A549 (cell line): Measurements from ENCODE around the gene TRIM17. TPM values are rescaled to one million over a fixed set of nuclear protein-coding genes. Genes with fewer than 3 reads are reported as not detected.

Experiments
- ATAC-seq, 2 experiments: fragments of 200-7000 bp in 1 of 2; fragments of >200 bp in 1 of 2; cut with Nextera tagmentation in 1 of 2; cut with Tn5 transposase in 1 of 2; 3 replicates each; pipeline versions ENCODE4 v1.8.0 to v1.9.1; 2018 to 2020; ENCODE audit warnings: mild to moderate bottlenecking in 1 of 2, moderate library complexity in 1 of 2
- CTCF ChIA-PET: fragments of 300-600 bp; sonication (Branson Sonifier 250); formaldehyde crosslinking; extraction: SDS; loops from one replicate; lab custom pipeline; 2021; ENCODE audit warnings: antibody characterized with exemption, inconsistent platforms; lab: Yijun Ruan, JAX
- POLR2A ChIA-PET: fragments of 350-600 bp; formaldehyde crosslinking; extraction: SDS; loops from one replicate; lab custom pipeline; 2021; ENCODE audit warnings: antibody characterized with exemption, inconsistent platforms; lab: Yijun Ruan, JAX
- DNase-seq, 2 experiments: peaks; one replicate each; pipeline versions ENCODE4 v3.0.0 to v3.0.0-alpha.2; 2011 to 2016; ENCODE audit warnings: low read depth in 1 of 2, low spot score in 1 of 2
- FAIRE-seq: peaks from 2 replicates; lab custom pipeline; 2011; peaks lifted over from hg19 to GRCh38; lab: Jason Lieb, UNC
- H3K27ac ChIP-seq, 2 experiments: fragments of >200 bp; sonication (Bioruptor Twin); formaldehyde crosslinking; 3 replicates each; pipeline ENCODE4 v1.5.1; 2016 to 2017
- H3K4me1 ChIP-seq: fragments of >200 bp; sonication (Bioruptor Twin); formaldehyde crosslinking; 3 replicates; pipeline ENCODE4 v1.6.1; 2016
- H3K4me2 ChIP-seq: fragments of >200 bp; sonication (Bioruptor Twin); formaldehyde crosslinking; 3 replicates; pipeline ENCODE4 v1.6.1; 2016
- H3K4me3 ChIP-seq: fragments of >200 bp; sonication (Bioruptor Twin); formaldehyde crosslinking; 3 replicates; pipeline ENCODE4 v1.5.1; 2016
- H3K9me3 ChIP-seq: fragments of >200 bp; sonication (Bioruptor Twin); formaldehyde crosslinking; 3 replicates; pipeline ENCODE4 v1.6.1; 2016
- EHMT2 ChIP-seq: fragments of 200-600 bp; sonication (generic); IDR thresholded peaks from 2 replicates; pipeline ENCODE4 v1.6.1; 2016; ENCODE audit warnings: antibody characterized with exemption, low read depth, mild to moderate bottlenecking, moderate library complexity
- ESRRA ChIP-seq: fragments of 150-350 bp; IDR thresholded peaks from 2 replicates; pipeline ENCODE4 v1.6.1; 2014; ENCODE audit warnings: mild to moderate bottlenecking, low read length, borderline replicate concordance
- GATA3 ChIP-seq: IDR thresholded peaks from 2 replicates; pipeline ENCODE4 v1.6.1; 2012; ENCODE audit warnings: borderline replicate concordance
- JUNB ChIP-seq: fragments of >200 bp; sonication (Bioruptor Twin); formaldehyde crosslinking; IDR thresholded peaks from 2 replicates; pipeline ENCODE4 v1.6.1; 2016
- MAFK ChIP-seq: fragments of 450-650 bp; IDR thresholded peaks from 2 replicates; pipeline ENCODE4 v1.6.1; 2014; ENCODE audit not compliant: partially characterized antibody
- MAZ ChIP-seq: fragments of 150-350 bp; IDR thresholded peaks from 2 replicates; pipeline ENCODE4 v1.6.1; 2014; ENCODE audit warnings: antibody characterized with exemption, low read depth, low read length, borderline replicate concordance
- RAD21 ChIP-seq, 2 experiments: fragments of >200 bp in 1 of 2; sonication (Bioruptor Twin) in 1 of 2; formaldehyde crosslinking in 1 of 2; IDR thresholded peaks in 1 of 2; conservative IDR thresholded peaks in 1 of 2; 2 replicates in 1 of 2; 3 replicates in 1 of 2; pipeline ENCODE4 v1.6.1; 2012 to 2018; ENCODE audit warnings: inconsistent platforms in 1 of 2
- ZC3H11A ChIP-seq: fragments of 450-650 bp; IDR thresholded peaks from 2 replicates; pipeline ENCODE4 v1.6.1; 2014; ENCODE audit warnings: antibody characterized with exemption, mild to moderate bottlenecking
- WGBS: methylation state at CpG from one replicate; pipeline ENCODE4 v1.1.6; 2017; ENCODE audit errors: missing lambda C conversion rate; 5-methylcytosine and 5-hydroxymethylcytosine counted together
- polyA plus RNA-seq, 4 experiments: library from polyadenylated mRNA; depleted of rRNA in 3 of 4; stranded (reverse); fragments of >200 nt; fragmentation: RNase III in 1 of 4; extraction: RNeasy Plus Mini Kit Qiagen cat#74134 plus additional on column Dnase treatment in 1 of 4; gene quantifications; 2 replicates in 3 of 4; 3 replicates in 1 of 4; pipeline ENCODE4 v1.2.3, GENCODE V29; 2011 to 2017
- TF ChIP-seq, protein P1 (sequence below): fragments of >200 bp; sonication (Bioruptor Twin); formaldehyde crosslinking; IDR thresholded peaks from 2 replicates; pipeline ENCODE4 v1.6.1; 2016
- TF ChIP-seq, protein P2 (sequence below): fragments of 150-350 bp; IDR thresholded peaks from 2 replicates; pipeline ENCODE4 v1.6.1; 2014; ENCODE audit warnings: low read depth, mild to moderate bottlenecking, low read length
- TF ChIP-seq, protein P3 (sequence below): fragments of >200 bp; sonication (Bioruptor Twin); formaldehyde crosslinking; IDR thresholded peaks from 3 replicates; pipeline ENCODE4 v1.6.1; 2016
- TF ChIP-seq, protein P4 (sequence below): fragments of 200-600 bp; sonication (generic); IDR thresholded peaks from 2 replicates; pipeline ENCODE4 v1.6.1; 2016; ENCODE audit warnings: antibody characterized with exemption, mild to moderate bottlenecking, moderate library complexity
- TF ChIP-seq, protein P5 (sequence below): fragments of >200 bp; sonication (Bioruptor Twin); formaldehyde crosslinking; IDR thresholded peaks from 3 replicates; pipeline ENCODE4 v1.5.1; 2016

Gene TRIM17
- polyA plus RNA-seq, 2 of the 4 experiments (the other 2 are of a cell fraction): not detected

DNA sequence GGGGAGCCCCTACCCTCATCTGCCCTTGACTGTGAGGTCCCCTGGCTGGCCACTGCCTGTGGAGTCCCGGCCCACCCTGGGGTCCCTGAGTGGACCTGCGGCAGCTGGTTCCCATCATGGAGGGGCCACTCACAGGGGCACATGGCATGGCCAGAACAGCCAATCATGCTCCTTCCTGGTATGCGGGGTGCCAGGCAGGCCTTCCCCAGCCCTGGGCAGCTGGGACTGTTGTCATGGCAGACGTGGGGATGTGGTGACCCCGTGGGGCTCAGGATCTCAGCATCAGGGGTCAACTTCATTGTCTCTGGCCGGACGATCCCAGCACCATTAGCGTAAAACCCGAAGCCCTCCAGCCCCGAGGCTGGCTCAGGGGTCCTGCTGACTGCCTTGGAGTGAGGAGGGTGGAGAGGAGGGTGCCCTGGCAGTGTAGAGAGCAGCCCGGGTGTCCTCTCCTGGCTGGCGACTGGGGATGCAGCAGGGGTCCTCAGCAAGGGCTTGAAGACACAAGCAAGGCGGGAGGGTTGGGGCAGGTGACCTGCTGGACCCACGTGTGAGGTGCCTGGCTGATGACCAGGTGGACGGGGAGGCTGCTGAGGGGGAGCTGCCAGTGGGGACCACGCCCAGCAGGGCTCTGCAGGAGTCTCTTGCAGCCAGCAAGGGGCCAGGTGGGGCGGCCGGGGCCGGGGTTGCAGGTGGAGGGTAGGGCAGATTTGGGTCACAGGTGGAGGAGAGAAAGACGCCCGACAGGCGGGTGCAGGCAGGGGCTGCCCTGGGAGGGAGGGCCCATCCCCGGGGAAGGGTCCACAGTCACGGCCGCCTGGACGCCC, 55.1 kb downstream of the TRIM17 start (continued):
- TF ChIP-seq, protein P1, sequence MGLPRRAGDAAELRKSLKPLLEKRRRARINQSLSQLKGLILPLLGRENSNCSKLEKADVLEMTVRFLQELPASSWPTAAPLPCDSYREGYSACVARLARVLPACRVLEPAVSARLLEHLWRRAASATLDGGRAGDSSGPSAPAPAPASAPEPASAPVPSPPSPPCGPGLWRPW: no peak
- TF ChIP-seq, protein P2, sequence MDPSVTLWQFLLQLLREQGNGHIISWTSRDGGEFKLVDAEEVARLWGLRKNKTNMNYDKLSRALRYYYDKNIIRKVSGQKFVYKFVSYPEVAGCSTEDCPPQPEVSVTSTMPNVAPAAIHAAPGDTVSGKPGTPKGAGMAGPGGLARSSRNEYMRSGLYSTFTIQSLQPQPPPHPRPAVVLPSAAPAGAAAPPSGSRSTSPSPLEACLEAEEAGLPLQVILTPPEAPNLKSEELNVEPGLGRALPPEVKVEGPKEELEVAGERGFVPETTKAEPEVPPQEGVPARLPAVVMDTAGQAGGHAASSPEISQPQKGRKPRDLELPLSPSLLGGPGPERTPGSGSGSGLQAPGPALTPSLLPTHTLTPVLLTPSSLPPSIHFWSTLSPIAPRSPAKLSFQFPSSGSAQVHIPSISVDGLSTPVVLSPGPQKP: no peak
- TF ChIP-seq MAZ (no peak), JUNB (no peak), MAFK (no peak)
- TF ChIP-seq, protein P3, sequence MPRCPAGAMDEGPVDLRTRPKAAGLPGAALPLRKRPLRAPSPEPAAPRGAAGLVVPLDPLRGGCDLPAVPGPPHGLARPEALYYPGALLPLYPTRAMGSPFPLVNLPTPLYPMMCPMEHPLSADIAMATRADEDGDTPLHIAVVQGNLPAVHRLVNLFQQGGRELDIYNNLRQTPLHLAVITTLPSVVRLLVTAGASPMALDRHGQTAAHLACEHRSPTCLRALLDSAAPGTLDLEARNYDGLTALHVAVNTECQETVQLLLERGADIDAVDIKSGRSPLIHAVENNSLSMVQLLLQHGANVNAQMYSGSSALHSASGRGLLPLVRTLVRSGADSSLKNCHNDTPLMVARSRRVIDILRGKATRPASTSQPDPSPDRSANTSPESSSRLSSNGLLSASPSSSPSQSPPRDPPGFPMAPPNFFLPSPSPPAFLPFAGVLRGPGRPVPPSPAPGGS: no peak
- TF ChIP-seq, all 56 proteins: peak for 0

DNA sequence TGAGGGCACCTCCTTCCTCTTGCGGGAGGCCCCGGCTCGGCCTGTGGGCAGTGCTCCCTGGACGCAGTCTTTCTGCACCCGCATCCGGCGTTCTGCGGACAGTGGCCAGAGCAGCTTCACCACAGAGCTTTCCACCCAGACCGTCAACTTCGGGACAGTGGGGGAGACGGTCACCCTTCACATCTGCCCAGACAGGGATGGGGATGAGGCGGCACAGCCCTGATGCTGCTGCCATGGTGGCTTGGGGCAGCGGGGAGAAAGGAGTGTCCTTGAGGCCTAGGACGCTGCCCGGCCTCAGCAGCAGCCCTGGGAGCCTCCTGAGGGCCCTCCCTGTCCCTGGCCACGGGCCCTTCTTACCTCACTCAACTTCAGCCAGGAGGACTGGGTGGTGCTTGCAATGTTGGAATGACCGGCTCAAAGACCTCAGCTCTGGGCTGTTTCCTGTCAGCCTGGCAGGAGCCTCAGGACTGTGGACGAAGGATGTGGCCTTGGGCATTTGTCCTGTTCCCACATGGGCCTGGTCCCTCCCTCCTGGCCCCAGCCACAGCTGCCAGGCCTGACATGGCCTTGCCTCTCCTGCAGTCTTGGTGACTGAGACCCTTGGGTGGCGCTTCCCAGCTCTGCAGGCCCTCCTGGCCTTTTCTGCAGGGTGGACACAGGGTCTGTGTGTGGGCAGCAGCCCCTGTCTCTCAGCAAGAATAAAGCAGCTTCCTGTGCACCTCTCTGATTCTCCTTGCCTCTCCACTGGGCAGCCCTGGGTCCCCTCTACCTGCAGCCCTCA, 55.9 kb downstream of the TRIM17 start:
- POLR2A ChIA-PET: interaction anchor here (0.6 kb wide), 1 partner anchor 46 kb away, joined by 4 read pairs; the partner anchor contains the start of gene TRIM11
- no peak; a peak in 4 of 6 replicates for ATAC-seq

More for the DNA sequence above, 55.9 kb downstream of the TRIM17 start:
- Histone ChIP-seq H3K4me1 (no peaks in the 10 kb centered on the region), H3K4me3 (no peak overlapping the region), H3K9me3 (no peaks in the 10 kb centered on the region), H3K4me2 (no peak overlapping the region), H3K27ac (no peak overlapping the region)
- TF ChIP-seq, protein P2: no peak
- TF ChIP-seq EHMT2: no peak
- TF ChIP-seq MAZ: no peak
- TF ChIP-seq RAD21 (conservative IDR thresholded peaks at IDR 0.05 in 1 of 2, IDR thresholded peaks at IDR 0.05 in 1 of 2): no peak
- no peak for TF ChIP-seq ZC3H11A
- TF ChIP-seq ESRRA: no peak
- TF ChIP-seq GATA3: no peak
- TF ChIP-seq, protein P4, sequence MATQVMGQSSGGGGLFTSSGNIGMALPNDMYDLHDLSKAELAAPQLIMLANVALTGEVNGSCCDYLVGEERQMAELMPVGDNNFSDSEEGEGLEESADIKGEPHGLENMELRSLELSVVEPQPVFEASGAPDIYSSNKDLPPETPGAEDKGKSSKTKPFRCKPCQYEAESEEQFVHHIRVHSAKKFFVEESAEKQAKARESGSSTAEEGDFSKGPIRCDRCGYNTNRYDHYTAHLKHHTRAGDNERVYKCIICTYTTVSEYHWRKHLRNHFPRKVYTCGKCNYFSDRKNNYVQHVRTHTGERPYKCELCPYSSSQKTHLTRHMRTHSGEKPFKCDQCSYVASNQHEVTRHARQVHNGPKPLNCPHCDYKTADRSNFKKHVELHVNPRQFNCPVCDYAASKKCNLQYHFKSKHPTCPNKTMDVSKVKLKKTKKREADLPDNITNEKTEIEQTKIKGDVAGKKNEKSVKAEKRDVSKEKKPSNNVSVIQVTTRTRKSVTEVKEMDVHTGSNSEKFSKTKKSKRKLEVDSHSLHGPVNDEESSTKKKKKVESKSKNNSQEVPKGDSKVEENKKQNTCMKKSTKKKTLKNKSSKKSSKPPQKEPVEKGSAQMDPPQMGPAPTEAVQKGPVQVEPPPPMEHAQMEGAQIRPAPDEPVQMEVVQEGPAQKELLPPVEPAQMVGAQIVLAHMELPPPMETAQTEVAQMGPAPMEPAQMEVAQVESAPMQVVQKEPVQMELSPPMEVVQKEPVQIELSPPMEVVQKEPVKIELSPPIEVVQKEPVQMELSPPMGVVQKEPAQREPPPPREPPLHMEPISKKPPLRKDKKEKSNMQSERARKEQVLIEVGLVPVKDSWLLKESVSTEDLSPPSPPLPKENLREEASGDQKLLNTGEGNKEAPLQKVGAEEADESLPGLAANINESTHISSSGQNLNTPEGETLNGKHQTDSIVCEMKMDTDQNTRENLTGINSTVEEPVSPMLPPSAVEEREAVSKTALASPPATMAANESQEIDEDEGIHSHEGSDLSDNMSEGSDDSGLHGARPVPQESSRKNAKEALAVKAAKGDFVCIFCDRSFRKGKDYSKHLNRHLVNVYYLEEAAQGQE: no peak
- TF ChIP-seq, protein P5, sequence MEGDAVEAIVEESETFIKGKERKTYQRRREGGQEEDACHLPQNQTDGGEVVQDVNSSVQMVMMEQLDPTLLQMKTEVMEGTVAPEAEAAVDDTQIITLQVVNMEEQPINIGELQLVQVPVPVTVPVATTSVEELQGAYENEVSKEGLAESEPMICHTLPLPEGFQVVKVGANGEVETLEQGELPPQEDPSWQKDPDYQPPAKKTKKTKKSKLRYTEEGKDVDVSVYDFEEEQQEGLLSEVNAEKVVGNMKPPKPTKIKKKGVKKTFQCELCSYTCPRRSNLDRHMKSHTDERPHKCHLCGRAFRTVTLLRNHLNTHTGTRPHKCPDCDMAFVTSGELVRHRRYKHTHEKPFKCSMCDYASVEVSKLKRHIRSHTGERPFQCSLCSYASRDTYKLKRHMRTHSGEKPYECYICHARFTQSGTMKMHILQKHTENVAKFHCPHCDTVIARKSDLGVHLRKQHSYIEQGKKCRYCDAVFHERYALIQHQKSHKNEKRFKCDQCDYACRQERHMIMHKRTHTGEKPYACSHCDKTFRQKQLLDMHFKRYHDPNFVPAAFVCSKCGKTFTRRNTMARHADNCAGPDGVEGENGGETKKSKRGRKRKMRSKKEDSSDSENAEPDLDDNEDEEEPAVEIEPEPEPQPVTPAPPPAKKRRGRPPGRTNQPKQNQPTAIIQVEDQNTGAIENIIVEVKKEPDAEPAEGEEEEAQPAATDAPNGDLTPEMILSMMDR: no peak
- FAIRE-seq: no peak
- CTCF ChIA-PET: no interaction called here
- 87% methylated on average over 18 of the region's 19 CpGs for WGBS
- no peak for DNase-seq
